WTC11 (cell line): ENCODE results near the gene HELZ. TPM values are rescaled to one million over a fixed set of nuclear protein-coding genes. Genes with fewer than 3 reads are reported as not detected.

Source experiments
- ATAC-seq: fragments of 200-7000 bp; cut with Tn5 transposase; 2 replicates; pipeline ENCODE4 v1.10.0; 2021; ENCODE audit warnings: mild to moderate bottlenecking, moderate library complexity
- CTCF ChIA-PET: fragments of 300-600 bp; sonication (Branson Sonifier 250); formaldehyde crosslinking; loops from one replicate; lab custom pipeline; 2021; ENCODE audit warnings: antibody characterized with exemption; lab: Charles Lee
- POLR2A ChIA-PET: fragments of 350-600 bp; sonication (Branson Sonifier 250); formaldehyde crosslinking; loops from one replicate; lab custom pipeline; 2021; ENCODE audit warnings: antibody characterized with exemption; lab: Charles Lee
- DNase-seq: peaks from one replicate; pipeline ENCODE4 v3.0.0; 2021; ENCODE audit warnings: low spot score
- H3K27ac Mint-ChIP-seq: 2 replicates; pipeline ENCODE4 v1.8.0; 2021; ENCODE audit warnings: mixed read lengths
- H3K27me3 Mint-ChIP-seq: 2 replicates; pipeline ENCODE4 v1.8.0; 2021; ENCODE audit warnings: low read depth, mild to moderate bottlenecking, moderate library complexity, mixed read lengths
- H3K36me3 Mint-ChIP-seq: 2 replicates; pipeline ENCODE4 v1.8.0; 2021; ENCODE audit warnings: mixed read lengths
- H3K4me1 Mint-ChIP-seq: 2 replicates; pipeline ENCODE4 v1.8.0; 2022; ENCODE audit warnings: mixed read lengths
- H3K4me3 Mint-ChIP-seq: 2 replicates; pipeline ENCODE4 v1.8.0; 2021; ENCODE audit warnings: mild to moderate bottlenecking, moderate library complexity, mixed read lengths
- H3K9me3 Mint-ChIP-seq: 2 replicates; pipeline ENCODE4 v1.8.0; 2021; ENCODE audit warnings: mixed read lengths
- AFF4 ChIP-seq: sonication (generic); formaldehyde crosslinking; IDR thresholded peaks from 2 replicates; pipeline ENCODE4 v1.8.1; 2023; ENCODE audit warnings: mild to moderate bottlenecking, missing genetic modification reagents, borderline replicate concordance
- CBFB ChIP-seq: sonication (generic); formaldehyde crosslinking; IDR thresholded peaks from 2 replicates; pipeline ENCODE4 v1.8.1; 2022; ENCODE audit warnings: mild to moderate bottlenecking, low read depth, missing genetic modification reagents
- CREB1 ChIP-seq: sonication (generic); formaldehyde crosslinking; IDR thresholded peaks from 2 replicates; pipeline ENCODE4 v1.8.0; 2023; ENCODE audit warnings: mild to moderate bottlenecking, missing genetic modification reagents
- CREM ChIP-seq: sonication (generic); formaldehyde crosslinking; IDR thresholded peaks from 2 replicates; pipeline ENCODE4 v1.8.1; 2022; ENCODE audit warnings: mild to moderate bottlenecking, missing genetic modification reagents, moderate library complexity
- E2F4 ChIP-seq: sonication (generic); formaldehyde crosslinking; IDR thresholded peaks from 2 replicates; pipeline ENCODE4 v1.8.1; 2022; ENCODE audit warnings: low read depth, mild to moderate bottlenecking, moderate library complexity, missing genetic modification reagents, borderline replicate concordance
- ELF4 ChIP-seq: sonication (generic); formaldehyde crosslinking; IDR thresholded peaks from 2 replicates; pipeline ENCODE4 v1.8.1; 2022; ENCODE audit warnings: low read depth, mild to moderate bottlenecking, moderate library complexity, missing genetic modification reagents
- ERG ChIP-seq: fragments of 250-450 bp; sonication (Bioruptor Pico); IDR thresholded peaks from 2 replicates; pipeline ENCODE4 v1.8.0; 2021; ENCODE audit warnings: mild to moderate bottlenecking
- ESRRA ChIP-seq: sonication (generic); formaldehyde crosslinking; IDR thresholded peaks from 2 replicates; pipeline ENCODE4 v1.8.1; 2022; ENCODE audit warnings: mild to moderate bottlenecking, missing genetic modification reagents, borderline replicate concordance
- FOXP1 ChIP-seq: sonication (generic); formaldehyde crosslinking; IDR thresholded peaks from 2 replicates; pipeline ENCODE4 v1.8.0; 2022; ENCODE audit warnings: missing genetic modification reagents, mild to moderate bottlenecking, moderate library complexity, borderline replicate concordance
- HMGA2 ChIP-seq: fragments of 250-450 bp; sonication (Bioruptor Pico); IDR thresholded peaks from 2 replicates; pipeline ENCODE4 v1.4.0; 2021; ENCODE audit warnings: mild to moderate bottlenecking, moderate library complexity
- MYBL2 ChIP-seq: sonication (generic); formaldehyde crosslinking; IDR thresholded peaks from 2 replicates; pipeline ENCODE4 v1.8.1; 2023; ENCODE audit warnings: mild to moderate bottlenecking, moderate library complexity, missing genetic modification reagents
- NR1H2 ChIP-seq: sonication (generic); formaldehyde crosslinking; IDR thresholded peaks from 2 replicates; pipeline ENCODE4 v1.9.0; 2021; ENCODE audit warnings: mild to moderate bottlenecking, moderate library complexity, missing genetic modification reagents
- RORB ChIP-seq: fragments of 250-450 bp; sonication (Bioruptor Pico); IDR thresholded peaks from 2 replicates; pipeline ENCODE4 v1.9.0; 2021; ENCODE audit warnings: mild to moderate bottlenecking
- TP53 ChIP-seq: sonication (generic); formaldehyde crosslinking; IDR thresholded peaks from 2 replicates; pipeline ENCODE4 v1.8.1; 2023; ENCODE audit warnings: mild to moderate bottlenecking, missing genetic modification reagents
- ZNF317 ChIP-seq: sonication (generic); formaldehyde crosslinking; IDR thresholded peaks from 2 replicates; pipeline ENCODE4 v1.8.1; 2023; ENCODE audit warnings: low read depth, mild to moderate bottlenecking, moderate library complexity, missing genetic modification reagents, borderline replicate concordance
- ZNF396 ChIP-seq: fragments of 250-450 bp; sonication (Bioruptor Pico); IDR thresholded peaks from 2 replicates; pipeline ENCODE4 v1.8.0; 2021; ENCODE audit warnings: mild to moderate bottlenecking, moderate library complexity, borderline replicate concordance
- ZNF416 ChIP-seq: fragments of 250-450 bp; sonication (Bioruptor Pico); IDR thresholded peaks from 2 replicates; pipeline ENCODE4 v1.9.0; 2021; ENCODE audit warnings: mild to moderate bottlenecking, inconsistent platforms
- total RNA-seq: library from RNA; stranded (reverse); gene quantifications from 3 replicates; pipeline ENCODE4 v1.2.3, GENCODE V29; 2021
- TF ChIP-seq, protein P1 (sequence below): sonication (generic); formaldehyde crosslinking; IDR thresholded peaks from 2 replicates; pipeline ENCODE4 v1.8.1; 2023; ENCODE audit warnings: mild to moderate bottlenecking, missing genetic modification reagents, moderate library complexity
- TF ChIP-seq, protein P2 (sequence below): sonication (generic); formaldehyde crosslinking; IDR thresholded peaks from 2 replicates; pipeline ENCODE4 v1.8.0; 2023; ENCODE audit warnings: missing genetic modification reagents
- TF ChIP-seq, protein P3 (sequence below): sonication (generic); formaldehyde crosslinking; IDR thresholded peaks from 2 replicates; pipeline ENCODE4 v1.8.1; 2023; ENCODE audit warnings: mild to moderate bottlenecking, missing genetic modification reagents

Gene HELZ
- total RNA-seq, 1 experiment from 2014 or later = 49.1 TPM

DNA sequence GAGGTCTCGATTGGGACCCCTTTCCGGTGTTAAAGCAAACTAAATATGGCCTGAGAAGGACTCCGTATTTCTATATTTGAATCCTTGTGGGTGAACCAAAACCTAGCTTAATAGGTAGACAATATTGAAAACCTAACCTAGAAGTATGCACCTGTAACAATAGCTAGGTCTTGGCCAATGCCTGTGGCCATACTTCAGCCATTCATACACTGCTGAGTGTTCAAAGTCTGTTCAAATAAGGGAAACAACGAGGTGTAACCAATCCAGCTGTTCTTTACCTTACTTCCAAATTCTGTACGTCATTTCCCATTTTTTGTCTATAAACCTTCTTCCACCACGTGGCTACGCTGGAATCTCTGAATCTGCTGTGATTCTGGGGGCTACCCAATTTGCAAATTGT, 34.1 kb upstream of the HELZ start:
- ChIA-PET POLR2A (no interaction called here), CTCF (no interaction called here)
- Mint-ChIP-seq H3K4me1 (peaks cover 21% of the 10 kb centered on the region), H3K36me3 (no peaks in the 10 kb centered on the region), H3K9me3 (no peaks in the 10 kb centered on the region), H3K27ac (no peak overlapping the region), H3K4me3 (no peak overlapping the region), H3K27me3 (no peaks in the 10 kb centered on the region)
- ATAC-seq (no peak), DNase-seq (no peak)
- TF ChIP-seq, protein P1, sequence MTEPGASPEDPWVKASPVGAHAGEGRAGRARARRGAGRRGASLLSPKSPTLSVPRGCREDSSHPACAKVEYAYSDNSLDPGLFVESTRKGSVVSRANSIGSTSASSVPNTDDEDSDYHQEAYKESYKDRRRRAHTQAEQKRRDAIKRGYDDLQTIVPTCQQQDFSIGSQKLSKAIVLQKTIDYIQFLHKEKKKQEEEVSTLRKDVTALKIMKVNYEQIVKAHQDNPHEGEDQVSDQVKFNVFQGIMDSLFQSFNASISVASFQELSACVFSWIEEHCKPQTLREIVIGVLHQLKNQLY (CRISPR knock-in tag) = no peak

- no peaks in the 10 kb centered on the region for H3K36me3 Mint-ChIP-seq
- no peaks in the 10 kb centered on the region for H3K9me3 Mint-ChIP-seq
- ChIA-PET POLR2A (interaction anchor here (0.6 to 0.7 kb wide), 2 partner anchors 70 to 82 kb away, joined by 3 to 4 read pairs; no protein-coding TSS in a partner anchor), CTCF (interaction anchor here (1.1 kb wide), 2 partner anchors 57 to 76 kb away, joined by 6 to 7 read pairs; no protein-coding TSS in a partner anchor)
- no peak overlapping the region for H3K27ac Mint-ChIP-seq
- peaks cover 21% of the 10 kb centered on the region for H3K4me1 Mint-ChIP-seq
- ATAC-seq = no peak
- no peaks in the 10 kb centered on the region for H3K27me3 Mint-ChIP-seq
- no peak overlapping the region for H3K4me3 Mint-ChIP-seq
- TF ChIP-seq NR1H2 (no peak), ZNF317 (CRISPR knock-in tag) (no peak), ZNF396 (CRISPR knock-in tag) (no peak)
- DNase-seq = no peak
Observed at GRCh38 chr17:67278363-67278762, 33.4 kb upstream of the HELZ start.

GRCh38 chr17:67276075-67276474, 31.1 kb upstream of the HELZ start:
- Mint-ChIP-seq H3K4me3 (no peak overlapping the region), H3K9me3 (no peaks in the 10 kb centered on the region)
- peak; percentile 65 for ATAC-seq
- TF ChIP-seq MYBL2 (CRISPR knock-in tag) (no peak), CREB1 (CRISPR knock-in tag) (no peak)
- TF ChIP-seq, all 79 proteins: peak for 0
- ChIA-PET POLR2A (no interaction called here), CTCF (interaction anchor here (0.6 kb wide), 2 partner anchors 14 to 17 kb away, joined by 3 to 4 read pairs; no protein-coding TSS in a partner anchor)
- H3K27ac Mint-ChIP-seq = no peak overlapping the region
- peaks cover 9% of the 10 kb centered on the region for H3K4me1 Mint-ChIP-seq
- H3K36me3 Mint-ChIP-seq = no peaks in the 10 kb centered on the region
- peak; percentile 68 for DNase-seq
- no peaks in the 10 kb centered on the region for H3K27me3 Mint-ChIP-seq

- ChIA-PET POLR2A (interaction anchor here (0.6 to 1.1 kb wide), 2 partner anchors 88 to 118 kb away, joined by 3 read pairs; no protein-coding TSS in a partner anchor), CTCF (interaction anchor here (2.5 kb wide), 2 partner anchors 12 to 53 kb away, joined by 25 to 38 read pairs; no protein-coding TSS in a partner anchor)
- TF ChIP-seq RORB (CRISPR knock-in tag) (no peak), ZNF416 (CRISPR knock-in tag) (no peak), MYBL2 (CRISPR knock-in tag) (no peak), ESRRA (CRISPR knock-in tag) (no peak), AFF4 (CRISPR knock-in tag) (no peak), ERG (CRISPR knock-in tag) (no peak), TP53 (CRISPR knock-in tag) (no peak), FOXP1 (CRISPR knock-in tag) (no peak), CBFB (CRISPR knock-in tag) (no peak), CREM (CRISPR knock-in tag) (no peak), ELF4 (CRISPR knock-in tag) (no peak), HMGA2 (CRISPR knock-in tag) (no peak), E2F4 (CRISPR knock-in tag) (no peak)
- TF ChIP-seq, protein P2, sequence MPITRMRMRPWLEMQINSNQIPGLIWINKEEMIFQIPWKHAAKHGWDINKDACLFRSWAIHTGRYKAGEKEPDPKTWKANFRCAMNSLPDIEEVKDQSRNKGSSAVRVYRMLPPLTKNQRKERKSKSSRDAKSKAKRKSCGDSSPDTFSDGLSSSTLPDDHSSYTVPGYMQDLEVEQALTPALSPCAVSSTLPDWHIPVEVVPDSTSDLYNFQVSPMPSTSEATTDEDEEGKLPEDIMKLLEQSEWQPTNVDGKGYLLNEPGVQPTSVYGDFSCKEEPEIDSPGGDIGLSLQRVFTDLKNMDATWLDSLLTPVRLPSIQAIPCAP (CRISPR knock-in tag) = no peak
- TF ChIP-seq, protein P3, sequence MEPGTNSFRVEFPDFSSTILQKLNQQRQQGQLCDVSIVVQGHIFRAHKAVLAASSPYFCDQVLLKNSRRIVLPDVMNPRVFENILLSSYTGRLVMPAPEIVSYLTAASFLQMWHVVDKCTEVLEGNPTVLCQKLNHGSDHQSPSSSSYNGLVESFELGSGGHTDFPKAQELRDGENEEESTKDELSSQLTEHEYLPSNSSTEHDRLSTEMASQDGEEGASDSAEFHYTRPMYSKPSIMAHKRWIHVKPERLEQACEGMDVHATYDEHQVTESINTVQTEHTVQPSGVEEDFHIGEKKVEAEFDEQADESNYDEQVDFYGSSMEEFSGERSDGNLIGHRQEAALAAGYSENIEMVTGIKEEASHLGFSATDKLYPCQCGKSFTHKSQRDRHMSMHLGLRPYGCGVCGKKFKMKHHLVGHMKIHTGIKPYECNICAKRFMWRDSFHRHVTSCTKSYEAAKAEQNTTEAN (CRISPR knock-in tag) = no peak
Observed at GRCh38 chr17:67274466-67274865, 29.5 kb upstream of the HELZ start.

More at GRCh38 chr17:67274466-67274865, 29.5 kb upstream of the HELZ start:
- DNase-seq (no peak), ATAC-seq (no peak)
- Mint-ChIP-seq H3K4me3 (no peak overlapping the region), H3K27me3 (no peaks in the 10 kb centered on the region), H3K4me1 (no peaks in the 10 kb centered on the region), H3K27ac (no peak overlapping the region), H3K9me3 (no peaks in the 10 kb centered on the region), H3K36me3 (no peaks in the 10 kb centered on the region)
